Measurements from ENCODE around the gene MRPL28.
"Not testable (repeated sequence)": the region's sequence is repeated elsewhere in the genome, so short reads cannot be mapped to it uniquely, and the experiment has no call there.

Gene MRPL28

GRCh38 chr16:337437-337836 lies 32.9 kb downstream of the MRPL28 start:
- no peak for DNase-seq

GRCh38 chr16:336269-336668 lies 34.1 kb downstream of the MRPL28 start:
- no peak for DNase-seq

DNA sequence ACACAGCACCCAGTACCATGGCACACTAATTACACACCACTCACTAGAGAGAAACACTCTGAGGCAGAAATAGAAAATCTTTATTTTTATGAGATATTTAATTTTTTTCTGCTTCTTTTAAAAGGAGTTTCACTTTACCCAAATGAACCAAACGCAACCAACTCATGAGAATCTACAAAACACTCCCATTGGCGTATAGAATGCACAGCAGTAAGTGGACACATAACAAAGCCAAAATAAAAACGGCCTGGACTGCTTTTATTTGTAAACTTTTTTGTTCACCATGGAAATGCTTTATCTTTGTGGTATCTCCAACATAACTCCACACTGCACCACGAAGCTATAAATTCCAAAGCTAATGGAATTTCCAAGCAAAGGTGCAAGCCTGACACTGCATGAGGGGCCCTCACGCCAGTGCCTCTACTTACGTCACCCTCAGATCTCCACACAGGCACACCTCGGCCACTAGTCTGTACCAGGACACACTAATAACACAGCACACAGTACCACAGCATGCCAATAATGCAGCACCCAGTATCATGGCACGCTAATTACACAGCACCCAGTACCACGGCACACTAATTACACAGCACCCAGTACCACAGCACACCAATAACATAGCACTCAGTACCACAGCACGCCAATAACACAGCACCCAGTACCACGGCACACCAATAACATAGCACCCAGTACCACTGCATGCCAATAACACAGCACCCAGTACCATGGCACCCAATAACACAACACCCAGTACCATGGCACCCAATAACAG lies 35.3 kb downstream of the MRPL28 start:
- DNase-seq: not testable (repeated sequence)

- DNase-seq: not testable (repeated sequence)
Measured at GRCh38 chr16:334164-334832, 36.0 kb downstream of the MRPL28 start.

DNA sequence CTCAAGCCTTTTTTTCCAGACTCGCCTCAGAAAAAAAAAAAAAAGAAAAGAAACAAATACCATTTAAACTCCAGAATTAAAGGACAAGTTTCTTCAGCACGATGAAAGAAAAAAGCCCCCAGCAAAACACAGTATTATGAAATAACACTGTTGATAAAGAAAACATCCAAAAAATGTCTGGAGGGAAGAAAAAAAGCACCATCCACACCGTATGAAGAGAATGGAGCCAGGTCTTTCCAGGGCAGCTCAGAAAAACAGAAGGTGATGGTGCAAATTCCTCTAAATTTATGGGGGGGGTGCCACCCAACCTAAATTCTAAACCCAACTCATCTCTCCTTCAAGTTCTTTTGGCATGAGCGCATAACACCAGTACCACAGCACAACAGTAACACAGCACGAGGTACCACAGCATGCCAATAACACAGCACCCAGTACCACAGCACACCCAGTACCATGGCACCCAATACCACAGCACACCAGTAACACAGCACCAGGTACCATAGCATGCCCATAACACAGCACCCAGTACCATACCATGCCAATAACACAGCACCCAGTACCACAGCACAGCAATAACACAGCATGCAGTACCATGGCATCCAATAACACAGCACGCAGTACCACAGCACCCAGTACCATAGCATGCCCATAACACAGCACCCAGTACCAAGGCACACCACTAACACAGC lies 36.8 kb downstream of the MRPL28 start:
- no peak for DNase-seq

GRCh38 chr16:331181-331814 lies 39.0 kb downstream of the MRPL28 start:
- DNase-seq: not testable (repeated sequence)

GRCh38 chr16:330741-331140 lies 39.6 kb downstream of the MRPL28 start:
- no peak for DNase-seq

DNA sequence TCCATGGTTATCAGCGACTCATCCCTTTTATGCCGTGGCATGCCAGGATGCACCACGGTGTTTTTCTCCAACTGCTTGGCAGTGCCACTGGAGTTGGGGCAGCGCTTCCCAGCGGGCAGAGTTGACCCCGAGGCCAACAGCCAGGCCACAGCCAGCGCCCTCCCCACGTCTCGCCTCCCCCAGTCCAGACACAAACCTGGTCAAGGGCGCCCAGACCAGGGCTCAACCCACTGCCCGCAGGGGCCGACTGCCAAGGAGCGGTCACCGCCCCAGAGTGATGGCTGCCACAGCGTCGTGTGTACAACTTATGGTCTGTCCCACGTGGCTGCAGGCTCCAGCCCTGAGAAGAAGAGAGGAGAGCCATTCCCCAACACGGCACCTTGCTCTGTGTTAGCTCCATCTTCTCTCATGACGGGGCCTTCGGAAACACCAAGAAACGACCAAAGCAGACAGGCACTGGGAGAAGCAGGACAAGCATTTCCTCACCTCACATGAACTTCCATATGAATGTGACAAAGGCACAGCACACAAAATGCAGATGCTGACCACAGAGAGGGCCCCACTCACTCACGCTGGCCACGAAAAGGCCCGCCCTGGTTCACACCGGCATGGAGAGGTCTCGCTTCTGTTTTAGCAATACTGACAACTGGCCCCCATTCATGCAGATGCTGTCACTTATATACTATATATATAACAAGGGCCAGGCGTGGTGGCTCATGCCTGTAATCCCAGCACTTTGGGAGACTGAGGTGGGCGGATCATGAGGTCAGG lies 44.8 kb downstream of the MRPL28 start:
- DNase-seq: no peak

DNA sequence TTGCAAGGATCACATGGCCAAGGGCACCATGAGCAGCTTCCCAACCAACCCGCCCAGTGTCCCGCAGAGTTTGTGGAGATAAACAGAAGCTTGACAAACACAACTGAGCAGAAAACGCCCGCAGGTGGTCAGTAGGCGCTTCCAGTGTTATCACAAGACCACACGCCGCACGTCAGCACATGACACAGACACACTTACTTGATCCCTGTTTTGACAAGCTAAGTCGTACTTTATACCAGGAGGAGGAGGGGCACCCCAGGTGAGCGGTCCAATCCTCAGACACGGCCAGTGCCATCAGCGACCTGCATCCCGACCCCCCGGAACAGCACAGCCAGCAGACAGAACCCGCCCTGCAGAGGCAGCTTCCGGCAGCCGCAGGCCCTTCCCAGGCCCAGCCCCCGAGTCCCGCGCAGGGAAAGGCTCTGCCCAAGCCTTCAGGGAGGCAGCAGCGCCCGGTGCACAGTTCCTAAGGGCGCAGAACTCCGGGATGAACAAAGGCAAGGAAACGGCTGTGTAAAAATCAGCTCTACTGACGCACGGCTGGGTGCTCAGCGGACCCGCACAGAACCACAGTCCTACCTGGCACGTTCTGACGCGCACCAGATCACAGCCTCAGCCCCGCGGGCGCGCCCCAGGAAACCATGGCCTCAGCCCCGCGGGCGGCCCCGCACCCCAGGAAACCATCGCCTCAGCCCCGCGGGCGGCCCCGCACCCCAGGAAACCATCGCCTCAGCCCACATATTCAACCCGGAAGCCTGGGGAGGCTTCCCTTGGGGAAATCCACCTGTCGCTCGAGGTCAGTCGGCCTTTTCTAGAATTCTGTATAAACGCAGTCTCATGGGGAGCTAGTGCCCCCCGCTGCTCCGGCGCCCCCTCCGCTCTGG lies 45.6 kb downstream of the MRPL28 start:
- peak; percentile 55 for DNase-seq

DNA sequence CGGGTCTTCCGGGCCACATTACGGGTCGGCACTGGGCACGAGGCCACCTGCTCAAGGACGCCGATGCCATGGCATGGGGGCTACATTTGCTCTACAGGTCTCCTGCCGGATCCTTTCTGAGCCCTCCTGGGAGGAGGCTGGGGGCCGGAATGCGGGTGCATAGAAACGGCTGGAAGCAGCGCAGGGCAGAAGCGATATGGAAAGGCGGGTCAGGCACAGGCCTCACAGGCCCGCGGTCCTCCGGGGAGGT lies 46.2 kb downstream of the MRPL28 start:
- DNase-seq: no peak

DNA sequence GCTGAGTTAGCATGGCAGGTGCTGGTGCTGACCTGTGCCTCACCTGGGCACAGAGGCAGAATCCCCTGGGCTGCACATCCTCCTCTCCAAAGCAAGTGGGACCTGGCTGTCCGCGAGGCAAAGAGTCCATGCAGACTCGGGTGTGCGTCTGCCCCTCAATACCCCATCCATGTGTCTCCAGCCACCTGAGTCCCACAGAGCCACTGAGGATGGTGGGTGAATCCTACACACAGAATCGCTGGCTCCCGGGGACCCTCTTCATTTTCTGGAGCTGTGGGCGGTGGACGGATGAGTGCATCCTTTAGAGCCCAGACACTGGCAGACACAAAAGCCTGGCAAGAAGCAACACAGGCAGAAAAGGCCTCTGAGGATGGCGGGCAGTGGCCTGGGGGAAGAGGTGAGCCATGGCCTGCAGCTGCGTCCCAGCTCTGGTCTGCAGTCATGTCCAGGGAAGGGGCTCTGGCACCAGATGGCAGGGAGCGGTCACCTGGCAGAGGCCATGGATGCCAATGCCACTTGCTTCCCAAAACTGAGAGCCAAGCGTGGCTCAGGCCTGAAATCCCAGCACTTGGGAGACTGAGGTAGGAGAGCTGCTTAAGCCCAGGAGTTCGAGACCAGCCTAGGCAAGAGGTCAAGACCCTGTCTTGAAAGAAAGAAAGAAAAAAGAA lies 47.7 kb downstream of the MRPL28 start:
- DNase-seq: no peak

- no peak for DNase-seq
Measured at GRCh38 chr16:321532-321931, 48.8 kb downstream of the MRPL28 start.

DNA sequence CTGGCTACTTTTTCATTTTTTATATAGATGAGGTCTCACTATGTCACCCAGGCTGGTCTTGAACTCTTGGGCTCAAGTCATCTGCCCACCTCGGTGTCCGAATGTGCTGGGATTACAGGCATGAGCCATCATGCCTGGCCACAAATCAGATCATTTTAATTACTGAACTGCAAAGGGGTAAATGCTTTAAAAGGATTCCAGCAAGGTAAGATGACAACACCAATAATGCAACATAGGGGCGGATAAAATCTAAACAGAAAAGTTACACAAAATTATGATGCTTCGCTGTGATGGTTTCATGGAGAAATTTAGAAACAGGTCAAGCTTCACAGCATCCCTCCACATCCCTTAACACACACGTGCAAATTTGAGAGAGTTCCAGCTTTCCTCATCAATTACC lies 50.1 kb downstream of the MRPL28 start:
- DNase-seq: no peak

GRCh38 chr16:318628-319027 lies 51.7 kb downstream of the MRPL28 start:
- DNase-seq: no peak

DNA sequence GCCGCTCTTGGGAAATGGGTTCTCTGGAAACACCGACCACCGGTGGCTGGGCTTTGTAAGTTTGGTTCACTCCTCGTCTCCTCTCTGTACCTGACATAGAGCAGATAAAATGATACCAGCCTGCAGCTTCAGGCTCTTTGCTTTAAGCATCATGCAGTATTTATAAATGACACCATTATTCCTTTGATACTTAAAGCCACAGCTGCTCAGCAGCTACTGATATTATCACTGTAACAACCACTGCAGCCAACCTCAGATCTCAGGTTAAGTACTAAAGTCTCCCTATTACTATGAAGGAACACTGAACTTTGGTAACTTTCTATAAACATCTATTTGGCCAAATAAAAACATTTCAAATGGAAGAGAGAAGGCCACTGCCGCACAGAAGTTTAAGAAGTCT lies 52.8 kb downstream of the MRPL28 start:
- DNase-seq: no peak

Data from activated CD4-positive, alpha-beta T cell treated with anti-CD3 and anti-CD28 coated beads for 48 hours (primary cell).